HG03039 (cell line): ENCODE data around the gene KIF17.
"Not testable (repeated sequence)": the region's sequence is repeated elsewhere in the genome, so short reads cannot be mapped to it uniquely, and the experiment has no call there.

Experiments
- ATAC-seq: cut with Tn5 transposase; IDR thresholded peaks from one replicate; pipeline ENCODE4 v1.9.1; 2021; ENCODE audit warnings: mild to moderate bottlenecking, moderate library complexity; ENCODE audit not compliant: unreplicated experiment

KIF17 gene

DNA sequence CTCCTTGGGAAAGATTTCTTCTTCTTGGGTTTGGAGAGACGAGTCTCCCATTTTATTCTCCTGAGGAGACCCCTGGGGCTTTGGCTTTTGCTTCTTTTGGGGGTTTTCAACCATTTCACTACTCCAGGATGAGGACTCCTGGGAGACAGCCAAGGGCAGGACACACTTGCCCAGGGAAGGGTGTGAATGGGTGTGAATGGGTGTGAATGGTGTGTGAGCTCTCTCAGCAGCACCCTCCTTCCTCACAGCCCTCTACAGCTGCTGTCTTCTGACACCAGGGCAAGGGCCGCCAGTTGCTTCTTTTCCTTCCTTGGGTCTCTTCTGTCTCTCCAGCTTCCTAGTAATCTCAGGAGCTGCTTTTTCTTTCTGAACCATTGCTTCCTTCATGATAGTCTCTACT lies 24.2 kb downstream of the KIF17 start:
- ATAC-seq = no peak

DNA sequence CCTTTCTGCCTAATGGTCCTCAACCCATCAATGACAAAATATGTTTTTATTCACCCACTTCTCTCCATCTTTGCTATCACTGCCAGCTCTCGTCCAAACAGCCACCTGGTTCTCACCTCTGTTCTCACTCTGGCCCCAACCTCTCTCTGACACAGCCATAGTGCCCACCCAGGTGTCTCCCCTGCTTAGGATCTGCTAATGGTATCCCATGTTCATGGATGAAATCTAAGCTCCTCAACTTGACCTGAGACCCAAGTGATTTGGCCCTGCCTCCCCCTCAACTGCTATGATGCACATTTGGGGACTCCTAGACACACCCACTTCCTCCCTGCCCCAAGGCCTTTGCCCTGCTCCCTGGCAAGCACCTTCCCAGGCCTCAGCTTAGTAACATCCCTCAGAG lies 25.9 kb downstream of the KIF17 start:
- no peak for ATAC-seq

DNA sequence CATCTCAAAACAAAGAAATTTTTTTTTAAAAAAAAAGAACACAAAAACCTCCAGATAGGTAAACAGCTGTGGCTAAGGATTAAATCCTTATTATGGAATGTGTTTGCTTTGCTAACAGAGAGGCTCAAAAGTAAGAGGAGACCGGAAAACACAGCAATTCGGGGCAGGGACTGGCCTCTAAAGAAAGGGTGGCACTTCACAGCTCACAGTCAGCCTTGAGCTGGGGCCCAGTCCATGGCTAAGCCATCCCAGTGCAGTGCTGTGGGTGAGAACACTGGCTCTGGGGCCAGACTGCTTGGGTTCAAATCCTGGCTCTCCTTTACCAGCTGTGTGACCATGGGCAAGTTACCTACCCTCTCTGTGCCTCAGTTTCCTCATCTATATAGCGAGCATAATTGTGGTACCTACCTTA lies 28.2 kb downstream of the KIF17 start:
- ATAC-seq = no peak

DNA sequence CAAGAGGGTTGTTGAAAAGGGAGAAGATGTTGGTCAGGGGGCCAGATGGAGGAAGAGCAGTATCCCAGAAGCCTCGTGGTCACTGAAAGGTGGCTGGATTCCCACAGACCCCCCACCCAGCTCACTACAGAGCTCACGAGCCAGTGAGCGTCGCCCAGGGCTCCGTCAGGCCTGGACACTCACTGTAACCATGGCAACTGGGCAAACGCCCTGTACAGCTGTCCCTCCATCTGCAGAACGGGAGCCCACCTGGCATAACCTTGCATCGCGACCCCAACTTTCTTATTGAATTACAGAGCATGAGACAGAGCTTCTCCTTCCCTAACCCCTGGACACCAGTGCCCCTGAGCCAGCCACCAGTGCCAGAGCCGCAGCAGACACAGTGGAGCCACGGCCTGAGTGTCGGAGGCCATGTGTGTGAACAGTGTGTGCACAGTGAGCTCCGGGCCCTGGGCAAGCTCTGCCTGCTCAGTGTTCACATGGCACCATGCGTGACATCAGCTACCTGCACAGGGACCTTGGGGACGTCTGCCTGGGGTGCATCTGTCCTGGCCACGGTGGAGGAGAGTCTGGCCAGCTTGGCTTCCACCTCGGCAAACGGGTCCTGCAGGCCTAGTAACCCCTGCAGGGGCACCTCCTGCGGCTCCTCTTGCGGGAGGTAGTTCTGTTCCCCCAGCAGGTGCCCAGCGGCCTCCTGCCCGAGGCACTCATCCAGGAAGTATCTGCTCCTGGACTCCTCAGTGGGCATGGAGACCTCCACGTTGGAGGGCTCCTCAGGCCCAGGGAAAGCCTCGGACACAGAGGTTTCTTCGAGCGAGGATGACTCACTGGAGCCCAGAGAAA lies 30.7 kb downstream of the KIF17 start:
- no peak for ATAC-seq

DNA sequence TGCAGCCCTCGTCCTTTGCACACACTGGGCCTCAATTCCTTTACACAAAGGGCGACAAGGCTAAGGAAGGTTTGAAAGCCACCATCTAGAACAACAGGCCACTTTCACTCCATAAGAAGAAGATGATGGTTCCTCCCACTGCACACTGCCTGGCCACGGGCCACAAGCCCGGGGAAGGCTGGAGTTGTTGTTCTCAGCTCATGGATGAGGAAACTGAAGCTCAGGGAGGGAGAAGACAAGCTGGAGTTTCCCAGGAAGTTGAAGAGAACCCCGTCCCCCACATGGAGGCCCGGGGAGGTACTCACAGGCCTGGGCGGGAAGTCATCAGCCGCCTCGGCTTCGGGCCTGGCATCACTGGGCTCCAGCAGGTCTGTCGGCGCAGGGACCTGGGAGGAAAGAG lies 32.1 kb downstream of the KIF17 start:
- no peak for ATAC-seq

DNA sequence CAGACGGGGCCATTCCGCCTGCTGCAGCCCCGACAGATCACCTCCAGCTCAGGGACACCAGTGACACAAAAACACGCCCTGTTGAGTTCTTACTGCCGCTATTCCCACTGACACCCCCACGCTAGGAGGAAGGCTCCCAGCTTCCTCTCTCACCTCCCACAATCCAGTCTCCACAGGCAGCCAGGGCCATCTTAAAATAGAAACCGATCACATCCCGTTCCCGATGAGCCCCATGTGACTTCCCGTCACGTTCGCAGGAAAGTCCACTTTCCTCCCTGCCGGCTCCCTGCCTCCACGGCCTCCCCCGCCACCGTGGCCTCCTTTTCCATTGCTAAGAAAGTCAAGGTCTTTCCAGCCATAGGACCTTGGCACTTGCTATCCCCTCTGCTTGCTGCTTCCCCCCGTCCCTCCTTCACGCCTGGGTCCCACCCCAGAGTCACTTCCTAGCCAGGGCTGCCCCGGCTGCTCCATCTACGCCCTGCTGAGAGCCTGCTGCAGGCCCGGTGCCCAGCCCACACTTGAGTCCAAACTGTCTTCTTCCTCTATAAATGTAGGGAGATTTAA lies 32.6 kb downstream of the KIF17 start:
- ATAC-seq = no peak

DNA sequence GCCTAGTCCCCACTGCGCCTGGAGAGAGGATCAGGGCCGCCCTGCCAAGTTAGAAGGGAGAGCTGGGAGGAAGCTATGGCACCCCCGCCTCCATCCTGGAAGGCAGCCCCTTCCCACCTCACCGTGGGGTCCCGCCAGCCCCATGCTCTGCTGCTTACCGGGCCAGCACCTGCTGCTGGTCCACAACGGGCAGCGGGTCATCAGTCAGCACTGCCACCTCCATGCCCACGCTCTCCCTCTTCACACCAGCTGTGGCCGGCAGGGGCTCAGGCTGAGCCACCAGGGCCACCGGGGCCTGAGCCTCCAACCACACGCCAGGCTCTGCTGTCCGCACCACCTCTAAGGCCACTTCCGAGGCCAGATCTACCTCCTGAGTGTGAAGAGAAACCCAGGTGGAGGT lies 33.2 kb downstream of the KIF17 start:
- no peak for ATAC-seq

DNA sequence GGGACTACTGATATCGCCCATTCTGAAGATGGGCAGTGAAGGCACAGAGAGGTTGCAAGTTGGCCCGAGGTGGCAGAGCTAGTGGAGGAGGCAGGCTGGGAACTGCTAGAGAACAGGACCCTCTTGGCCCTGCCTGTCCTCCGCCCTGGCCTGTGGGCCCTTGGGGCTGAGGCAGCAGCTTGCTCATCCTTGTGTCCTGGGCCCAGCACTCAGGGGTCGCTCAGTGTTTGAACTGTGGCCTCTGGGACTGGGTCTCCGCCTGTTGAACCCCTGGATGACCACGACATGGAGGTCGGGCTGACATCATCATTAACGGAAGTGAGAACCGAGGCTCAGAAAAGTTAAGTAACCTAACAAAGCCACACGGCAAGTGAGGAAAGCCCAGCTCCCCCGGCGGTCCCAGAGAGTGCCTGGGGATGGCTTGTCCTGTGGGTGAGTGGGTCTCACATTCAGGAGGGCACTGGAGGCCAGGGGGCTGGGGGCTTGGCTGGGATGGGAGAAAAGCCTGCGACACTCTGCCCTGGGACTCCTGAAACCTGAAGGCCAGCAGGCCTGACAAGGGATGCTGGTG lies 33.7 kb downstream of the KIF17 start:
- no peak for ATAC-seq

DNA sequence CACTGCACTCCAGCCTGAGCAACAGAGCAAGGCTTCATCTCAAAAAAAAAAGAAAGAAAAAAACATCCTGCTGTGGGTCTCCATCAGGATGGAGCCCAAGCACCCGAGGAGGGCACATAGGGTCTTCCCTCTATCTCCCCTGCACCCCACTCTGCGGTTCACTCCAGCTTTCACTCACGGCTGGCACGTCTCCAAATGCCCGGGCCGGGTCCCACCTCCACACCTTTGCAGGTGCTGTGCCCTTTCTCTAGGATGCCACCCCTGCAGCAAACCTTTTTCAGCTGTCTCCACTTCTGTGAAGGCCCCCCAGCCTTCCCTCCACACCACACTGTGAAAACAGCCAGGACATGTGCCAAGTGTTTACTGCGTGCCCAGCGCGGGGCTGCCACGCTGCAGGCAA lies 34.2 kb downstream of the KIF17 start:
- no peak for ATAC-seq

DNA sequence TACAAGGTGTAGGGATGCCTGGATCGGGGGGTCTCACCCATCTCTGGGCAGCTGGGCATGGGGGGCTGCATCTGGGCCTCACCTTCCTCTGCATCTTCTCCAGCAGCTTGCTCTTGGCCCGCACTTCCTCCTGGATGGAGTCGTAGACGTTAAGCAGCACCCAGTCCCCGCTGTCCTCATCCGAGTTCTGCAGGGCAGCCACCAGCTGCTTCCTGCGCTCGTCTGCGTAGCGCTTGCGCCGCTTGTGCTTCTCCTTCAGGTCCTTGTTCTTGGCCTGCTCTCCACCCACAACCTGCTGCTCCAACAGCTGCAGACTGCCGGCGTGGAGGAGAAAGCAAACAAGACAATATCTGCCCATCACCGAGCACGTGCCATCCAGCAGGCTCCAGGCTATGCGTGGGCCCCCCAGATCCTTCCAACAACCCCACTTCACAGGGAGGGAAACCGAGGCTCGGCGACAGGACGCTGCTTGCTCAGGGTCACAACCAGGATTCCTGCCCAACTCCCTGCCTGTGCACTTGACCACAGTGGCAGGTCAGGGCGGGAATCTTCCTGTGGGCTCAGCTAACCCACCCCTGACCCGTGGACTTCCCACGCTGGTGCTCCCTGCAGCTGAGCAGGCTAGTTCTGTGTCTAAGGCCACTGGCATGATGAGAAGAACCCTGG lies 35.1 kb downstream of the KIF17 start:
- ATAC-seq = no peak

DNA sequence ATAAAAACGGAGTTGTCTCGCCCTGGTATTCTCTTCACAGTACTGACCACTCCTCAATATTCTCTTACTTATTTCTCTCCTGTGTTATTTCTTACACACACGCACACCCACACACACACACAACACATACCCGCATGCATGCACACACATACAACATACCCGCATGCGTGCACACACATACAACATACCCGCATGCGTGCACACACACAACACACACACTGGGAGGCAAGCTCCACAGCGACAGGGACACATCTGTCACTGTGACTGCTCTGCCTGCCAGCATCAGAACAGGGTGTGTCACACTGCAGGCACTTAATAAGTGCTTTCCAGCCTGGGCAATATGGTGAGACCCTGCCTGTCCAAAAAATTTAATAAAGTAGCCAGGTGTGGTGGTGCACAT lies 35.8 kb downstream of the KIF17 start:
- no peak for ATAC-seq

DNA sequence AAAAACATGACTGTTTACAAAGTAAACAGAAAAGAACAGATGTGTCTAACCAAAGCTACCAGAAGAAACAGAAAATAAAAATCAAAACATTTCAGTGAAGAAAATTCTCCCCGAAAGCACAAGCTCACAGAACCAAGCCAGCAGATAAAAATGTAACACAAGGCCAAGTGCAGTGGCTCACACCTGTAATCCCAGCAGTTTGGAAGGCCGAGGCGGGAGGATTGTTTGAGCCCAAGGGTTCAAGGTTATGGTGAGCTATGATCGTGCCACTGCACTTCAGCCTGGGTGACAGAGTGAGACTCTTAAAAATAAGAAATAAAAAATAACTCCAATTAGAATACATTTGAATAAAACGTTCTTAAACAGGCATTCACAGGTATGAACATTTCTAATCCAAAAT lies 37.5 kb downstream of the KIF17 start:
- ATAC-seq = no peak

DNA sequence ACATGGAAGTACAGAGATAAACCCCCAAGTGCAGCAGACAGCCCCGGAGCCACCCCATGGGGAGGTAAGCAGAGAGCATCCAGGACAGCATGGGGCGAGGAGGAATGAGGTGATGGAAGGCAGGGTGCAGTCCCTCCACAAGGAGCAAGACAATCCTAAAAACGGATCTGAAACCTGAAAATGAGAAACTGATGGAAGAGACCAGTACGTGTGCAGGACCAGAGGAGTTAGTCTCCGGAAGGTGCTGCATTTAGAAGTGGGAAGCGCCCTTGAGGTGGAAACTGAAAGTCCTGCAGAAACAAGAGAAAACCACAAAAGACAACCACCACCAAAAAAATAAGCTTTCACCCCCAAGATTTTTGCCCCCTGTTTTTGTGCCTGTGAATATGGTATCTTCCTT lies 39.2 kb downstream of the KIF17 start:
- ATAC-seq = no peak

DNA sequence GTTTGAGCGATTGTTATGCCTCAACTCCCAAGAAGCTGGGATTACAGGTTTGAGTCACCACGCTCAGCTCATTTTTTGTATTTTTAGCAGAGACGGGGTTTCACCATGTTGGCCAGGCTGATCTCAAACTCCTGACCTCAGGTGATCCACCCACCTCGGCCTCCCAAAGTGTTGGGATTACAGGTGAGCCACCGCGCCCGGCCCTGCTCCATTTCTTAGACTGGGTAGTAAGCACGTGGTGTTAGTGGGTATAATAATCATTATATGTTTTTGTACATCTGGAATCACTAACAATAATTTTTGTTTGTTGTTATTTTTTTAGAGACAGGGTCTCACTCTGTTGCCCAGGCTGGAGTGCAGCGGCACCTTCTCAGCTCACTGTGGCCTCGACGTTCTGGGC lies 44.2 kb downstream of the KIF17 start:
- not testable (repeated sequence) for ATAC-seq

DNA sequence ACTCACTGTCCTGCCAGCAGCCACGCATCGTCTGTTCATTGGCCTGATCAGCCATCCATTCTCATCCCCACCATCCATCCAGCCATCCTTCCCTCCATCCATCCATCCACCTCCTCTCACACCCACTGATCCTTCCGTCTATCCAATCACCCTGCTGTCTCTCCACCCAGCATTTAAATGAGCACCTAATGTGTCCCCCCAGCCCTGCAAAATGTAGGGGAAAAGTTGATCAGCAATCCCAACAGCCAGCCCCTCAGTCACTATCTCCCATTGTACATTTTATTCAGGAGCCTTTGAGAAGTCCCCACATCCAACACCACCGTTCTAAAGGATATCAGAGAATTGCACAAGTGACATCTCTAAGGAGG lies 45.6 kb downstream of the KIF17 start:
- no peak for ATAC-seq

DNA sequence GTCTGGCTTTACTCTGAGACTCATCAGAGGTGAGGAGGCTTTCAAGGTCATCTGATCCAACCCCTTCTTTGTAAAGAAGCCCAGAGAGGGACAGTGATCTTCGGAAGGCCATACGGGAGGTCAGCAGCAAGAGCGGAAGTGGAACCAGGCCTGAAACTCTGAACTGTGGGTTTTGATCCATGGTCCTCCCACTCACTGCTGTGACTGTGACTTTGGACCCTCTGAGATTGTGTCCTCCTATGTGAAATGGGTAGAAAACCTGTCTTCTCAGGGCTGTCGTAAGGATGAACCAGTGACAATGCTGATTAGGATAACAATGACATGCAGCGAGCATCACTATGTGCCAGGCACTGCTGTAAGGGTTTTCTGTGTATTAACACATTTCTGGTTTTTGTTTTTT lies 46.9 kb downstream of the KIF17 start:
- no peak for ATAC-seq

DNA sequence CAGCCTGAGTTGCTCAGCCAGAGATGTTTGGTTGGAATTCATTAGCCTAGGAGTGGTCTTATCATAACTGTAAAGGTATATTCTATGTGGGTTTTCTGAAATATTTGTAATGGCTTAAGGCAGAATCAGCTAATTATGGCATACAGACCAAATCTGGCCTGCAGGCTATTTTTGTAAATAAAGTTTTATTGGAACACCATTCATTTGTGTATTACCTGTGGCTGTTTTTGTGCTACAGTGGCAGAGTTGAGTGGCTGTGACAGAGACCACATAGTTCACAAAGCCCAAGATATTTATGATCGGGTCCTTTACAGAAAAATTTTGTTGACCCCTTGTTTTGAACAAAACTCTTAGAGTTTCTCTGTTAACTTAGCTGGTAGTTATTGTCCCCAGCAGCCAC lies 49.2 kb downstream of the KIF17 start:
- no peak for ATAC-seq

DNA sequence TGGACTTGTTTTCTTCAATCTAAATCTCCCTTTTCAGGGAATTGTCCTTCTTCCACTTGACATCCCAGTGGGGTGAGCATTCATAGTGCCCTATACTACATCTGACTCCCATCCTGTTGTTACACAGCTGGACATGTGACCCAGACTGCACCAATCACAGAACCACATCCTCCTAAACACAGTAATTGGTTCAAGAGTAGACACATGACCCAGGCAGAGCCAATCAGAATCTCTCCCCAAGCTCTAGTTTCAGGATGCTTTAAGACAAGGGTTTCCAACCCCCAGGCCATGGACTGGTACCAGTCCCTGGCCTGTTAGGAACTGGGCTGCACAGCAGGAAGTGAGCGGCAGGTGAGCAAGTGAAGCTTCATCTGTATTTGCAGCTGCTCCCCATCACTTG lies 51.0 kb downstream of the KIF17 start:
- ATAC-seq = no peak

DNA sequence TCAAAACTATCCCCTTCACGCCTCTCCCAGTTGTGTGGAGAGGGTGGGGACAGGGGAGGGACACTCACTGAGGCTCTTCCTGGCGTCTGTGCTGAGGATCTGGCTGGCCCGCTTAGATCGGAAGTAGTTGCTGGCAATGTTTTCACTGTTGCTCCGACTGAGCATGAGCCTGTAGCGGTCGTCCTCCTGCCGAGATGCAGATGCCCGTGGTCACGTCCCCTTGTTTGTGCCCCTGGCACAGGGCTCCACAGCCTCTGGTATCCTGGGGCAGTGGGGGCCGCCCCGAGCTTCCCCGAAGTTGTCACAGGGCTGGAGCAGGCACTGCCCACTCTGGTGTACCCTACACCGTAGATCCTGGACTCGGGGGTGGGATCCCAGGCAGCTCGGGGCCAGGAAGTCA lies 51.7 kb downstream of the KIF17 start:
- ATAC-seq = no peak

DNA sequence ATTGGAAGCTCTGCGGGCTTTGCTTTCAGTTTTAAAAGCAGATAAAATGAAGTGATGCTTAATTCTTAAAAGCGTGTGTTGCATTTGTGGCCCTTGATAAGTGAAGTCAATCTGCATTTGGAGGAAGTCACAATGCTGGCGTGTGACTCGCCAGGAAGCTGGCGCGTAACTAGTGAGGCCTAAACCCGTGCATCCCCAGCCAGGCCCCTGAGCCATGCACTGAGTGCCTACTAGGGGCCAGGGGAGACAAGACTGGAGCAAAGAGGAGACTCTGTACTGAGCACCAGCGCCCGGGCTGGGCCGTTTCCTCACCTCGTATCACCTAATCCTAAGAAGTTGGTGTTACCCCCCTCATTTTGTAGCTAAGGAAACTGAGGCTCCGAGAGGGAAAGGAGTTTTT lies 52.1 kb downstream of the KIF17 start:
- ATAC-seq = no peak

DNA sequence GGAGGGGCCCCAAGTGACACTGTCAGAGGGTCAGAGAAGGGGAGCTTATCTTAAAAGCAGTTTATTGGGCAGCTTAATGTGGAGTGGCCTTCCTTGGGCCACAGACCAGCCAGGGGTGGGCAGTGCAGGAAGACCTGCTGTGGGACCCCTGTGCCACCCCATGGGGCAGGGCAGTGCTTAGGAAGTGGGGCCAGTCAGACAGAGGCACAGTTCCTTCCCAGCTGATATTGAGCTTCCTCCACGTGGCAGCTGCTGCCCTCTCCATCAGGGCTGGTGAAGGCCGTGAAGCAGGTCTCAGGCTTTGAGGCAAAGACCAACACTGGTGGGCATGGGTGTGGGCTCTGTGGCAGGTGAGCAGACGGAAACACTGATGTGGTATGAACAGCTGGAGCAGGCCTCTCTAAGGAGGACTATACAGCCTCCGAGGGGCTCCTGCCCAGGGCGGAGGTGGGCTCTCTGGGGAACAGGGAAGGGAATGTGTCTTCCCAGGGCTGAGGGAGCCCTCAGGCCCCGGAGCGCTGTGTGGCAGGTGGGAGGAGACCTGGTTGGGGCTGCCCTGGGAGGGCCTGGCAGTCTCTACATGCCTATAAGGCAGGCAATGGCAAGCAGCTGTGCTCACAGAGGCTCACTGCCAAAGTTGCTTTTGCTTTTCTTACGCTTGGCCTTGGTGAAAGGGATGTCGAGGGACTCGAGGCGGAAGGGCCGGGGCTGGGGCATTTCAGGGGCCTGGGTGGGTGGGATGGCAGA lies 53.7 kb downstream of the KIF17 start:
- no peak for ATAC-seq
